Vagina (tissue), 2 donors: ENCODE results near the gene INAFM2. TPM values are rescaled to one million over a fixed set of nuclear protein-coding genes. Genes with fewer than 3 reads are reported as not detected.

Experiments
- DNase-seq, 2 donors: peaks; one replicate each; pipeline ENCODE4 v3.0.0-alpha.2; 2017; ENCODE audit errors: extremely low spot score in 2 of 2
- H3K27ac ChIP-seq: fragments of 200-600 bp; sonication (generic); one replicate; pipeline ENCODE4 v1.5.1; 2019
- H3K27me3 ChIP-seq: fragments of 200-600 bp; sonication (generic); one replicate; pipeline ENCODE4 v1.5.1; 2019
- H3K36me3 ChIP-seq, 2 donors: fragments of 200-600 bp; sonication (generic); one replicate each; pipeline ENCODE4 v1.5.1; 2017 to 2019
- H3K4me1 ChIP-seq: fragments of 200-600 bp; sonication (generic); one replicate; pipeline ENCODE4 v1.5.1; 2019
- H3K4me3 ChIP-seq, 2 donors: fragments of 200-600 bp; sonication (generic); 1 replicate in 1 of 2; 2 replicates in 1 of 2; pipeline ENCODE4 v1.5.1; 2016 to 2019
- H3K9me3 ChIP-seq: fragments of 200-600 bp; sonication (generic); one replicate; pipeline ENCODE4 v1.5.1; 2019
- POLR2A ChIP-seq, 2 donors: fragments of 450-650 bp; IDR thresholded peaks; one replicate each; pipeline ENCODE4 v1.6.1; 2017; ENCODE audit warnings: antibody characterized with exemption in 2 of 2, mild to moderate bottlenecking in 2 of 2, moderate library complexity in 2 of 2
- POLR2AphosphoS5 ChIP-seq, 2 donors: sonication (generic); formaldehyde crosslinking; IDR thresholded peaks; one replicate each; pipeline ENCODE4 v1.9.0; 2017; ENCODE audit warnings: antibody characterized with exemption in 2 of 2, mild to moderate bottlenecking in 2 of 2, low read depth in 1 of 2; ENCODE audit not compliant: insufficient read depth in 1 of 2
- intact Hi-C: fragments of 100-400 bp; cut with DNase I; formaldehyde crosslinking; loops from one replicate; pipeline ENCODE4 v1.15.1; 2023
- total RNA-seq: library from RNA; depleted of rRNA; stranded (reverse); fragments of >200 nt; gene quantifications from one replicate; pipeline ENCODE4 v1.2.3, GENCODE V29; 2016
- TF ChIP-seq, protein P1 (sequence below), 3 experiments: fragments of 450-650 bp in 2 of 3; fragments of 200-600 bp in 1 of 3; sonication (generic) in 1 of 3; IDR thresholded peaks; one replicate each; pipeline ENCODE4 v1.5.1; 2017 to 2019; ENCODE audit warnings: antibody characterized with exemption in 3 of 3, mild to moderate bottlenecking in 2 of 3, moderate library complexity in 2 of 3

Gene INAFM2
- total RNA-seq, 1 donor from 2014 or later: 5.2 TPM

DNA sequence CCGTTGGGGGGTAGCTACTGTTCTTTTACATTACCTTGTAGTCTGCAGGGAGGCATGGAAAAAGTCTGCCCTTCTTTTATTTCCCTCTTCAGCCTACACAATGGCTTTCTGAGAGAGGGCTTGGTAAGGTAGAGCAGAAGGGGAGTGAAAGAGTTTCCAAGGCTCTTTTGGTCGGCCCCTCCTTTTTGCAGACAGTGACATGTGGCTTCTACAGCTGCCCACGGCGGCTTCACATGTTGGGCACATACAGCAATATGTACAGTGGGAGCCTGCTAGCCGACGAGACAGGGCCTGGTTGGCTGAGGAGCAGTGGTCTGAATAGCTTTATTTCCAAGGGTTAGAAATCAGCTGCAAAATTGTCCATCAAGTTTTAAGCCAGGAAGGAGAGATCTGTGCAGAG lies 4.0 kb downstream of the INAFM2 start:
- DNase-seq: no peak
- intact Hi-C loops: no loop called here
- Histone ChIP-seq H3K4me1 (peaks cover 39% of the 10 kb centered on the region), H3K27ac (no peak overlapping the region), H3K4me3 (no peak overlapping the region), H3K36me3 (no peaks in the 10 kb centered on the region), H3K27me3 (no peaks in the 10 kb centered on the region), H3K9me3 (no peaks in the 10 kb centered on the region)
- TF ChIP-seq, protein P1, sequence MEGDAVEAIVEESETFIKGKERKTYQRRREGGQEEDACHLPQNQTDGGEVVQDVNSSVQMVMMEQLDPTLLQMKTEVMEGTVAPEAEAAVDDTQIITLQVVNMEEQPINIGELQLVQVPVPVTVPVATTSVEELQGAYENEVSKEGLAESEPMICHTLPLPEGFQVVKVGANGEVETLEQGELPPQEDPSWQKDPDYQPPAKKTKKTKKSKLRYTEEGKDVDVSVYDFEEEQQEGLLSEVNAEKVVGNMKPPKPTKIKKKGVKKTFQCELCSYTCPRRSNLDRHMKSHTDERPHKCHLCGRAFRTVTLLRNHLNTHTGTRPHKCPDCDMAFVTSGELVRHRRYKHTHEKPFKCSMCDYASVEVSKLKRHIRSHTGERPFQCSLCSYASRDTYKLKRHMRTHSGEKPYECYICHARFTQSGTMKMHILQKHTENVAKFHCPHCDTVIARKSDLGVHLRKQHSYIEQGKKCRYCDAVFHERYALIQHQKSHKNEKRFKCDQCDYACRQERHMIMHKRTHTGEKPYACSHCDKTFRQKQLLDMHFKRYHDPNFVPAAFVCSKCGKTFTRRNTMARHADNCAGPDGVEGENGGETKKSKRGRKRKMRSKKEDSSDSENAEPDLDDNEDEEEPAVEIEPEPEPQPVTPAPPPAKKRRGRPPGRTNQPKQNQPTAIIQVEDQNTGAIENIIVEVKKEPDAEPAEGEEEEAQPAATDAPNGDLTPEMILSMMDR (IDR thresholded peaks at IDR 0.05): no peak
- TF ChIP-seq POLR2AphosphoS5 (IDR thresholded peaks at IDR 0.05; ENCODE audit: insufficient read depth in 1 of 2, low read depth in 1 of 2) (no peak), POLR2A (IDR thresholded peaks at IDR 0.05) (no peak)

DNA sequence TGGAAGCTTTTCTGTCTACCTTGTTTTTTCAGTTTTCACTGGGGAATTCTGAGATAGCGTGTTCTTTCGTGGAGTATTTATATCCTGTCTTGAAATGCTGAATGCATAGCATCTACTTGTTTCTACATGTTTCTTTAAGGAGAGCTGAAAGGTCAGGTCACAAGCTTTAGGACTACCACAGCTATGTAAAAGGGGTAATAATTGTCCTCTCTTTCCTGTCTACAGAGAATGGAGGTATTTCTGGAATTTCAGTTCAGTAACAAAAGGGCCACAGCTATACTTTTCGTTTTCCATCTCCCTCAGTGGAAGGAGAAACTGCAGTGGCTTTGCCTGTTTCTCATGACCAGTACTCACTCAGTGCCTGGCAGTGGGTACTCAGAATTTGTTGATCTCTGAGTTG lies 4.7 kb downstream of the INAFM2 start:
- no peak for DNase-seq
- H3K27ac ChIP-seq: no peak overlapping the region
- peaks cover 31% of the 10 kb centered on the region for H3K4me1 ChIP-seq
- H3K9me3 ChIP-seq: no peaks in the 10 kb centered on the region
- TF ChIP-seq, protein P1 (IDR thresholded peaks at IDR 0.05): no peak
- TF ChIP-seq POLR2AphosphoS5 (IDR thresholded peaks at IDR 0.05; ENCODE audit: insufficient read depth in 1 of 2, low read depth in 1 of 2) (no peak), POLR2A (IDR thresholded peaks at IDR 0.05) (no peak)
- no peaks in the 10 kb centered on the region for H3K36me3 ChIP-seq
- no peaks in the 10 kb centered on the region for H3K27me3 ChIP-seq
- intact Hi-C loops: no loop called here
- H3K4me3 ChIP-seq: no peak overlapping the region

DNA sequence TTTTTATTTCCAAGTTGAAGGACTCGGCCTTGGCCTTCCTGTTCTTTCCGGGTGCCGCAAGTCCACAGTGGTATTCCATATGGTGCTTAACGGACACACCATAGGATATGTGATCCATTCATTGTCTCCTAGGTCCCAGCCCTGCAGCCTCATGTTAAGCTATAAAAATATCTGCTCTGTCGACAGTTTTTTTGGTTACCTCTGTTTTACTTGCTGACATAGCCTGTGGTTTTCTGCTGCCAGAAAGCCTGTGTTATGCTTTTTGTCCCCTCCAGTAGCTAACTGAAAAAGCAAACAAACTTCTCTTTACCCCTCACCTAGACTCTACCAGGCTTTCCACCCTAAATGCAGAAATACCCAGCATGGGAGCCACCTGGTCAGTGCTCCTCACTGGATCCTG lies 5.3 kb downstream of the INAFM2 start:
- no peak for DNase-seq
- Histone ChIP-seq H3K36me3 (no peaks in the 10 kb centered on the region), H3K4me3 (no peak overlapping the region), H3K27me3 (no peaks in the 10 kb centered on the region), H3K27ac (no peak overlapping the region), H3K4me1 (peaks cover 34% of the 10 kb centered on the region), H3K9me3 (no peaks in the 10 kb centered on the region)
- intact Hi-C loops: no loop called here
- TF ChIP-seq POLR2A (IDR thresholded peaks at IDR 0.05) (no peak), POLR2AphosphoS5 (IDR thresholded peaks at IDR 0.05; ENCODE audit: insufficient read depth in 1 of 2, low read depth in 1 of 2) (no peak)
- TF ChIP-seq, protein P1 (IDR thresholded peaks at IDR 0.05): no peak

DNA sequence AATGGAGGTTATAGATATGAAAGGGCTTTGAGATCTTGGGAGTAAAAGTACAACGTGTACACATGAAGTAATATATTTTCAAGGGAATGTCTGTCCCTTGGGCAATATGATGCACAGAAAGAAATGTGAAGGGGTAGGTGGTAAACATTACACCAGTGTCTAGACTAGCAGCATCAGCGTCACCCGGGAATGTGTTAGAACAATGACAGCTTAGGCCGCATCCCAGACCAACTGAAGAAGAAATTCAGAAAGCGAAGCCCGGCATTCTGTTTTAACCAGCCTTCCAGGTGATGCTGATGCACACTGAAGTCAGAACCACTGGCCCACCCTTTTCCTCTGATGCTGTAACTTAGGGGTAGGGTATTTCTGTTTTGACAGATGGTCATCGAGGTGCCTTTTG lies 6.3 kb downstream of the INAFM2 start:
- no peaks in the 10 kb centered on the region for H3K36me3 ChIP-seq
- TF ChIP-seq, protein P1 (IDR thresholded peaks at IDR 0.05): no peak
- TF ChIP-seq POLR2A (IDR thresholded peaks at IDR 0.05): no peak
- no peak for TF ChIP-seq POLR2AphosphoS5 (IDR thresholded peaks at IDR 0.05; ENCODE audit: insufficient read depth in 1 of 2, low read depth in 1 of 2)
- H3K9me3 ChIP-seq: no peaks in the 10 kb centered on the region
- DNase-seq: no peak
- peaks cover 39% of the 10 kb centered on the region for H3K4me1 ChIP-seq
- H3K27ac ChIP-seq: no peak overlapping the region
- intact Hi-C loops: no loop called here
- no peaks in the 10 kb centered on the region for H3K27me3 ChIP-seq
- H3K4me3 ChIP-seq: no peak overlapping the region

DNA sequence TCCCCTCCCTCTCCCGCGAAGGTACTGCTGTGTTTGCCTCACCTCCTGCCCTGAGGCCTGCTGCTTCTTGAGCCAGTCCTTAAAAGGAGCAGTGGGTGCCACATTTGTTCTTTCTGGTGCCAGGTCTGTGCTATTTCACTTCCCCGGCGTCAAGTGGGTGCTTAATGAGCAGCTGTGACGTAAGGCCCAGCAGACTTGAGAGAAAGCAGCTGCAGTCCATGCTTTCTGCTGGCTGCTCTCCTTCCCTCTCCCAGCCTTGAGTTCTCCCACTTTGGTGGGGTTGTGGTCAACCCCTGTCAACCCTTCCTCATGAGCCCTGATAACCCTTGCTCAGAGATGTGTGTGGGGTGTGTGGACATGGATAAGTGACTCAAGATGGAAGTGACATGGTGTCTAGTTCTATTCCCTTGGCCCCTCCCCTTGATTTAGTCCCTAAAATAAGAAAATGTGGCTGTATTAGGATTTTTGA lies 6.9 kb downstream of the INAFM2 start:
- peaks cover 39% of the 10 kb centered on the region for H3K4me1 ChIP-seq
- intact Hi-C loops: no loop called here
- no peak for DNase-seq
- no peaks in the 10 kb centered on the region for H3K9me3 ChIP-seq
- no peak overlapping the region for H3K27ac ChIP-seq
- TF ChIP-seq POLR2AphosphoS5 (IDR thresholded peaks at IDR 0.05; ENCODE audit: insufficient read depth in 1 of 2, low read depth in 1 of 2) (peak in 1 of 2 donors; percentile 35), POLR2A (IDR thresholded peaks at IDR 0.05) (no peak)
- TF ChIP-seq, protein P1 (IDR thresholded peaks at IDR 0.05): no peak
- H3K4me3 ChIP-seq: no peak overlapping the region
- no peaks in the 10 kb centered on the region for H3K27me3 ChIP-seq
- H3K36me3 ChIP-seq: no peaks in the 10 kb centered on the region
